Measurements from ENCODE around the gene C9orf50. TPM values are rescaled to one million over a fixed set of nuclear protein-coding genes. Genes with fewer than 3 reads are reported as not detected.

C9orf50 gene
- total RNA-seq, 2 donors from 2014 or later: not detected

GRCh38 chr9:129615407-129616285 lies 5.3 kb downstream of the C9orf50 start:
- DNase-seq: no peak
- Histone ChIP-seq H3K9ac (ENCODE audit: low read depth in 2 of 2, low read length in 2 of 2) (no peak overlapping the region), H3K27ac (no peak overlapping the region), H3K36me3 (no peaks in the 10 kb centered on the region), H3K4me1 (no peaks in the 10 kb centered on the region), H3K9me3 (no peaks in the 10 kb centered on the region), H3K27me3 (no peaks in the 10 kb centered on the region), H3K4me3 (no peak overlapping the region)
- intact Hi-C loops (cut with DNase I): no loop called here
- TF ChIP-seq, protein P1, sequence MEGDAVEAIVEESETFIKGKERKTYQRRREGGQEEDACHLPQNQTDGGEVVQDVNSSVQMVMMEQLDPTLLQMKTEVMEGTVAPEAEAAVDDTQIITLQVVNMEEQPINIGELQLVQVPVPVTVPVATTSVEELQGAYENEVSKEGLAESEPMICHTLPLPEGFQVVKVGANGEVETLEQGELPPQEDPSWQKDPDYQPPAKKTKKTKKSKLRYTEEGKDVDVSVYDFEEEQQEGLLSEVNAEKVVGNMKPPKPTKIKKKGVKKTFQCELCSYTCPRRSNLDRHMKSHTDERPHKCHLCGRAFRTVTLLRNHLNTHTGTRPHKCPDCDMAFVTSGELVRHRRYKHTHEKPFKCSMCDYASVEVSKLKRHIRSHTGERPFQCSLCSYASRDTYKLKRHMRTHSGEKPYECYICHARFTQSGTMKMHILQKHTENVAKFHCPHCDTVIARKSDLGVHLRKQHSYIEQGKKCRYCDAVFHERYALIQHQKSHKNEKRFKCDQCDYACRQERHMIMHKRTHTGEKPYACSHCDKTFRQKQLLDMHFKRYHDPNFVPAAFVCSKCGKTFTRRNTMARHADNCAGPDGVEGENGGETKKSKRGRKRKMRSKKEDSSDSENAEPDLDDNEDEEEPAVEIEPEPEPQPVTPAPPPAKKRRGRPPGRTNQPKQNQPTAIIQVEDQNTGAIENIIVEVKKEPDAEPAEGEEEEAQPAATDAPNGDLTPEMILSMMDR (IDR thresholded peaks at IDR 0.05): no peak

GRCh38 chr9:129614932-129615331 lies 6.0 kb downstream of the C9orf50 start:
- Histone ChIP-seq H3K4me1 (no peaks in the 10 kb centered on the region), H3K4me3 (no peak overlapping the region), H3K27ac (no peak overlapping the region), H3K27me3 (no peaks in the 10 kb centered on the region), H3K36me3 (no peaks in the 10 kb centered on the region), H3K9me3 (no peaks in the 10 kb centered on the region), H3K9ac (ENCODE audit: low read depth in 2 of 2, low read length in 2 of 2) (no peak overlapping the region)
- no peak for DNase-seq
- intact Hi-C loops (cut with DNase I): no loop called here
- TF ChIP-seq, protein P1 (IDR thresholded peaks at IDR 0.05): no peak

DNA sequence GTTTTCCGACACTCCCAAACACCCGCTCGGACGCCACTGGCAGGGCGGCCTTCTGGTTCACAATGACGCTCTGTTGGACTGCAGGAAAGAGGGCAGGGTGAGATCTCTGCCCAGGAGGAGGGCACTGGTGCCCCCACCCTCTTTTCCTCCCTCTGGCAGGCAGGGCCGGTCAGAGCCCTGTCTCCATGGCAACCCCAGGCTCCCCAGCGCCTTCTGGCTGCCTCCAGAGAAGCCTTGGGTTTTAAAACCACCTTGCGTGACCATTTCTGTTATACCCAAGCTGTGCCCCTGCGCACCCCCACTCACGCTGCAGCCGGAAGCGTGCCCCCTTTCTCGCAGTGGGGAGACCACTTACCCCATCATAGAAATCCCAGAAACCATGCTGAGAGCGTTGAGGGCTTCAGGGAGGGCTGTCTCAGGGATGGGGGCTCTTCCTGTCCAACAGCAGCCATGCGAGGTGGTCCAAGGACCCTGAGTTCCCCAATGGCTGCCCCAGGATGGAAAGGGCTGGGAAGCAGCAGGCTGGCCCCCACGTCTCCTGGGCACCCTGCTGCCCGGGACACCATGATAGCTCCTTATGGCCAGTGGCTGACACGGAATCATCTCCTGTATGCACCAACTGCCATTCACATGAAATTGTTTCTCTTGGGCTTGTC lies 7.3 kb downstream of the C9orf50 start:
- intact Hi-C loops (cut with DNase I): no loop called here
- Histone ChIP-seq H3K9me3 (no peaks in the 10 kb centered on the region), H3K4me1 (peaks cover 8% of the 10 kb centered on the region), H3K4me3 (no peak overlapping the region), H3K36me3 (no peaks in the 10 kb centered on the region), H3K9ac (ENCODE audit: low read depth in 2 of 2, low read length in 2 of 2) (no peak overlapping the region), H3K27ac (no peak overlapping the region), H3K27me3 (no peaks in the 10 kb centered on the region)
- TF ChIP-seq, protein P1 (IDR thresholded peaks at IDR 0.05): no peak
- DNase-seq: no peak

GRCh38 chr9:129612815-129613519 lies 7.9 kb downstream of the C9orf50 start:
- Histone ChIP-seq H3K36me3 (no peaks in the 10 kb centered on the region), H3K4me3 (no peak overlapping the region), H3K9ac (ENCODE audit: low read depth in 2 of 2, low read length in 2 of 2) (no peak overlapping the region), H3K4me1 (peaks cover 8% of the 10 kb centered on the region), H3K9me3 (no peaks in the 10 kb centered on the region), H3K27ac (no peak overlapping the region), H3K27me3 (no peaks in the 10 kb centered on the region)
- TF ChIP-seq, protein P1 (IDR thresholded peaks at IDR 0.05): no peak
- DNase-seq: no peak
- intact Hi-C loops (cut with DNase I): no loop called here

DNA sequence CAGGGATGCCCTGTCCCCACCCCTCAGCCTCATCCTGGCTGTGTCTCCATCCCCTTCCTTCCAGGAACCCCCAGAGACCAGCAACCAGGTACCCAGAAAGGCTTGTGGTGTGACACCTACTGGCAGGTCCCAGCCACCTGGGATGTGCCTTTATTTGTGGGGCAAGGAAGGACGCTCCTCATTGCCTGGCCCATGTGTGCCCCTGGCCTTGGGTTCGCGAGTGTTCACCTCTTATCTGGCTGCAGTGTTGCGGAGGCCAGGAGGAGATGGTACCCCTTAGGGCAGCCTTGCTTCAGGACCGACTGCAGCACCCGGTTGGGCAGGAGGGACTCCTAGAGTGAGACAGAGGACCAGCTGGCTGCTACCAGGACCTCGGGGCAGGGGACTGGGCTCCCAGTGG lies 8.8 kb downstream of the C9orf50 start:
- Histone ChIP-seq H3K4me1 (peaks cover 8% of the 10 kb centered on the region), H3K9me3 (no peaks in the 10 kb centered on the region), H3K27ac (no peak overlapping the region), H3K4me3 (no peak overlapping the region), H3K36me3 (no peaks in the 10 kb centered on the region), H3K27me3 (no peaks in the 10 kb centered on the region), H3K9ac (ENCODE audit: low read depth in 2 of 2, low read length in 2 of 2) (no peak overlapping the region)
- DNase-seq: no peak
- TF ChIP-seq, protein P1 (IDR thresholded peaks at IDR 0.05): no peak
- intact Hi-C loops (cut with DNase I): no loop called here

Measured in colonic mucosa (tissue), 4 donors.